Sigmoid colon (tissue), 7 donors: ENCODE measurements around the gene KRTAP9-7. TPM values are rescaled to one million over a fixed set of nuclear protein-coding genes. Genes with fewer than 3 reads are reported as not detected.

Source experiments
- DNase-seq: peaks from one replicate; pipeline ENCODE4 v3.0.0-alpha.2; 2019
- H3K27ac ChIP-seq, 4 donors: fragments of 200-600 bp; sonication (generic); one replicate each; pipeline ENCODE4 v1.5.1; 2016 to 2019; ENCODE audit warnings: mild to moderate bottlenecking in 1 of 4
- H3K27me3 ChIP-seq, 3 donors: fragments of 200-600 bp; sonication (generic); one replicate each; pipeline ENCODE4 v1.5.1; 2019; ENCODE audit warnings: mild to moderate bottlenecking in 1 of 3
- H3K36me3 ChIP-seq, 4 donors: fragments of 200-600 bp; sonication (generic); one replicate each; pipeline ENCODE4 v1.5.1; 2016 to 2019
- H3K4me1 ChIP-seq, 4 donors: fragments of 200-600 bp; sonication (generic); one replicate each; pipeline ENCODE4 v1.5.1; 2017 to 2019
- H3K4me3 ChIP-seq, 4 donors: fragments of 200-600 bp; sonication (generic); one replicate each; pipeline ENCODE4 v1.5.1; 2017 to 2019; ENCODE audit warnings: mild to moderate bottlenecking in 2 of 4, moderate library complexity in 1 of 4
- H3K9me3 ChIP-seq, 4 donors: fragments of 200-600 bp in 3 of 4; sonication (generic) in 3 of 4; one replicate each; pipeline versions ENCODE4 v1.5.1 to v1.6.1; 2013 to 2019
- EP300 ChIP-seq, 4 donors: sonication (generic); formaldehyde crosslinking; IDR thresholded peaks; one replicate each; pipeline ENCODE4 v1.6.1; 2017; ENCODE audit warnings: antibody characterized with exemption in 4 of 4
- POLR2A ChIP-seq, 2 donors: fragments of 450-650 bp; IDR thresholded peaks; one replicate each; pipeline ENCODE4 v1.6.1; 2016; ENCODE audit warnings: antibody characterized with exemption in 2 of 2, mild to moderate bottlenecking in 2 of 2, moderate library complexity in 2 of 2
- POLR2AphosphoS5 ChIP-seq, 4 donors: sonication (generic); formaldehyde crosslinking; IDR thresholded peaks; one replicate each; pipeline ENCODE4 v1.6.1; 2017; ENCODE audit warnings: antibody characterized with exemption in 4 of 4
- WGBS, 2 donors: extraction: QIAGEN DNeasy Blood & Tissue Kit; methylation state at CpG; one replicate each; pipeline ENCODE4 v1.1.7; 2013; 5-methylcytosine and 5-hydroxymethylcytosine counted together
- intact Hi-C: fragments of 100-400 bp; cut with DNase I; formaldehyde crosslinking; loops from one replicate; pipeline ENCODE4 v1.15.1; 2023
- polyA plus RNA-seq, 3 donors: library from polyadenylated mRNA; stranded (reverse); fragments of 200-250 nt; gene quantifications; one replicate each; pipeline ENCODE4 v1.2.3, GENCODE V29; 2013
- small RNA-seq, 3 donors: library from RNA; depleted of rRNA; stranded (forward); fragments of <200 nt; gene quantifications; one replicate each; pipeline ENCODE3, GENCODE V24; 2016
- total RNA-seq, 4 donors: library from RNA; depleted of rRNA; stranded (reverse); fragments of >200 nt; gene quantifications; one replicate each; pipeline ENCODE4 v1.1.0, GENCODE V29; 2016
- TF ChIP-seq, protein P1 (sequence below), 4 experiments: fragments of 450-650 bp in 3 of 4; fragments of 200-600 bp in 1 of 4; IDR thresholded peaks; one replicate each; pipeline ENCODE4 v1.5.1; 2016 to 2019; ENCODE audit warnings: antibody characterized with exemption in 4 of 4, mild to moderate bottlenecking in 3 of 4, moderate library complexity in 2 of 4
- donor health status: healthy with polysubstance abuse.
- donor health status: Bipolar disorder and iron deficiency.
- donor health status: healthy.

KRTAP9-7 gene
- total and polyA plus RNA-seq, 7 donors: not detected

DNA sequence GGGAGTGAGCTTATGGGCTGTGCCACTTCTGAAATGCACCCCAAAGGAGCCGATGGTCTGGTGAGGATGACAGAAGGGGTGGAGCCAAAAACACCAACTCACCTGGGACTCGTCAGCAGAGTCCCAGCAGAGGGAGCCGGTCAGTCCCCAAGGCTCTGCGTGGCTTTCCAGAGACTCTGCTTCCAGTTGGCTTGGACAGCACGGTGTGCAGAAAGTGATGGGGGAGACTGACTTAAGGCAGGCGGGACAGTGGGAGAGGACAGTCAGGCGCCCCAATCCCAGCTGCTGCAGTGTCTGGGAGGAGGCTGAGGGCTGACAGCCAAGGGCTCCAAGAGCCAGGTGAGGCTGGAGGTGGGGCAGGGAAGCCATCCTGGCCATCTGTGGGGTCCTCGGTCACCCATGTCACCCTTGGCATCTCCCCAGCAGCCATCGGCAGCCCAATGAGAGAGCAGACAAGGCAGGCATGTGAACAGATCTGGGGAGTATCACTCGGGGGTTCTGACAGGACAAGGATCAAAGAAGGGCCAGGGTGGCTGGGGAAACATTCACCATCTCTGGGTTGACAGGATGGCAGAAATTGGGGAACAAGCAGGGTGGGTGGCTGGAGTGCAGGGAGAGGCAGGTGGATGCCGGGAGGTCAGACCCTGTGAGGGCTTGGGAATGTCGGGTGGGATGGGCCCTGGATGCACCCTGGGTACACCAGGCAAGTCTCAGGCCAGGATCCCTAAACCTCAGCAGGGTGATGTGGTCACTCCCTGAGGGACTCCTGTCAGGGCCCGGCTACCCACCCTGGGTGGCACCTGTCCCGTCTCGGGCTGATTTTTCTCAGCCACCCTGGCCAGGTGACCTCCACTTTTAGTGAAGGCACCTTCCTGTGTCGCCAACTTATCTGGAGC, 48.9 kb downstream of the KRTAP9-7 start:
- Histone ChIP-seq H3K36me3 (no peaks in the 10 kb centered on the region), H3K4me1 (no peaks in the 10 kb centered on the region), H3K27me3 (no peaks in the 10 kb centered on the region), H3K9me3 (no peaks in the 10 kb centered on the region), H3K4me3 (no peak overlapping the region), H3K27ac (no peak overlapping the region)
- intact Hi-C loops: loop anchor here (5.0 kb wide), 1 partner anchor 417 kb away; no protein-coding TSS in a partner anchor
- TF ChIP-seq POLR2AphosphoS5 (IDR thresholded peaks at IDR 0.05) (no peak), POLR2A (IDR thresholded peaks at IDR 0.05) (no peak), EP300 (IDR thresholded peaks at IDR 0.05) (no peak)
- TF ChIP-seq, protein P1, sequence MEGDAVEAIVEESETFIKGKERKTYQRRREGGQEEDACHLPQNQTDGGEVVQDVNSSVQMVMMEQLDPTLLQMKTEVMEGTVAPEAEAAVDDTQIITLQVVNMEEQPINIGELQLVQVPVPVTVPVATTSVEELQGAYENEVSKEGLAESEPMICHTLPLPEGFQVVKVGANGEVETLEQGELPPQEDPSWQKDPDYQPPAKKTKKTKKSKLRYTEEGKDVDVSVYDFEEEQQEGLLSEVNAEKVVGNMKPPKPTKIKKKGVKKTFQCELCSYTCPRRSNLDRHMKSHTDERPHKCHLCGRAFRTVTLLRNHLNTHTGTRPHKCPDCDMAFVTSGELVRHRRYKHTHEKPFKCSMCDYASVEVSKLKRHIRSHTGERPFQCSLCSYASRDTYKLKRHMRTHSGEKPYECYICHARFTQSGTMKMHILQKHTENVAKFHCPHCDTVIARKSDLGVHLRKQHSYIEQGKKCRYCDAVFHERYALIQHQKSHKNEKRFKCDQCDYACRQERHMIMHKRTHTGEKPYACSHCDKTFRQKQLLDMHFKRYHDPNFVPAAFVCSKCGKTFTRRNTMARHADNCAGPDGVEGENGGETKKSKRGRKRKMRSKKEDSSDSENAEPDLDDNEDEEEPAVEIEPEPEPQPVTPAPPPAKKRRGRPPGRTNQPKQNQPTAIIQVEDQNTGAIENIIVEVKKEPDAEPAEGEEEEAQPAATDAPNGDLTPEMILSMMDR (IDR thresholded peaks at IDR 0.05): no peak
- no peak for DNase-seq
- WGBS, 2 donors: 53 to 72% methylated on average over 16 of the region's 16 CpGs

DNA sequence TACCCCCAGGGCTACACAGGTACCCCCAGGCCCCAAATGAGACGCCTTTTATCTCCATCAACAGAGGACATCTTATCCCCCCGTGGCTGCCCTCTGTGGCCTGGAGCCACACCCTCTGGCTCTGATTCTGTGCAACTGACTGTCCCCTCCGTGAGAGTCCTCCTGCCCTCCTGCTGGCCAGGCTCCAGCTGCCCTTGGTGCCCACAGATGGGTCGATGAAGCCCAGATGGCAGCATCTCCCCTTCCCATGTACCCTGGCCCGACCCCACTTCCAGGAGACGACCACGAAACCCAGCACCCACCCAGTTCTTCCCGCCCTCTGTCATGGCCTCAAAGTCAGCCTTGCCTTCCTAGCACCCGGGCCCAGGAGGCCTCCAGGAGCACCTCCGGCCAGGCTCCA, 49.6 kb downstream of the KRTAP9-7 start:
- no peaks in the 10 kb centered on the region for H3K9me3 ChIP-seq
- no peak for DNase-seq
- no peaks in the 10 kb centered on the region for H3K27me3 ChIP-seq
- no peak overlapping the region for H3K4me3 ChIP-seq
- intact Hi-C loops: loop anchor here (5.0 kb wide), 1 partner anchor 418 kb away; no protein-coding TSS in a partner anchor
- TF ChIP-seq, protein P1 (IDR thresholded peaks at IDR 0.05): no peak
- TF ChIP-seq POLR2AphosphoS5 (IDR thresholded peaks at IDR 0.05) (no peak), POLR2A (IDR thresholded peaks at IDR 0.05) (no peak), EP300 (IDR thresholded peaks at IDR 0.05) (no peak)
- H3K27ac ChIP-seq: no peak overlapping the region
- H3K4me1 ChIP-seq: no peaks in the 10 kb centered on the region
- H3K36me3 ChIP-seq: no peaks in the 10 kb centered on the region
- 76 to 89% methylated on average over 10 of the region's 10 CpGs for WGBS, 2 donors

DNA sequence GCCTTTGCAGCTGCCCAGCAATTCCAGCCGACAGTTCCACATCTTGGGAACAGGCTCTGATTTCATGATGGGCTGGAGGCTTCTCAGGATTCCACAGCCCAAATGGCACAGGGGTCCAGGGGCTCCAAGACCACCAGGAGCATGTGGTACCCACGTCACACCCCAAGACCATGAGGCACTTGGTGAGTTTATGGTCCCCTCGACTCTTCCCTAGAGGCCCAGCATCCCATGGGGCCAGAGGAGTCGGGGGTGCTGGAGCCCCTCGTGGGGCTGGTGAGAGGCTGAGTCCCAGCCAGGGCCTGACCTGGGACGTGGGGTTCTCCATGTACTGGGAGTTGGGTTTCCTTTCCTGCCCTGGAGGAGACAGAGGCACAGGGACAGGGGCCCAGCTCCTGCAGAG, 50.1 kb downstream of the KRTAP9-7 start:
- 86 to 87% methylated on average over 6 of the region's 6 CpGs for WGBS, 2 donors
- no peak overlapping the region for H3K4me3 ChIP-seq
- no peaks in the 10 kb centered on the region for H3K36me3 ChIP-seq
- no peaks in the 10 kb centered on the region for H3K9me3 ChIP-seq
- intact Hi-C loops: loop anchor here (5.0 kb wide), 1 partner anchor 418 kb away; no protein-coding TSS in a partner anchor
- no peaks in the 10 kb centered on the region for H3K27me3 ChIP-seq
- no peaks in the 10 kb centered on the region for H3K4me1 ChIP-seq
- DNase-seq: no peak
- TF ChIP-seq EP300 (IDR thresholded peaks at IDR 0.05) (no peak), POLR2AphosphoS5 (IDR thresholded peaks at IDR 0.05) (no peak), POLR2A (IDR thresholded peaks at IDR 0.05) (no peak)
- TF ChIP-seq, protein P1 (IDR thresholded peaks at IDR 0.05): no peak
- H3K27ac ChIP-seq: no peak overlapping the region

Small RNA genes within 50 kb of the gene (small RNA-seq; reads per million reads assigned to genes)
- gene KRTAP9-10P: 0 reads per million in 3 donors

Other genes starting within 250 kb of the KRTAP9-7 start
Only the 30 nearest of the 41 such genes appear.
- not detected for gene KRTAP4-7, start 191.5 kb upstream of the KRTAP9-7 start, total RNA-seq
- gene KRTAP4-7, start 191.5 kb upstream of the KRTAP9-7 start, polyA plus RNA-seq: not detected
- gene KRTAP4-8, start 177.6 kb upstream of the KRTAP9-7 start, total RNA-seq: not detected
- gene KRTAP4-8, start 177.6 kb upstream of the KRTAP9-7 start, polyA plus RNA-seq: not detected
- not detected for gene KRTAP4-16, start 173.5 kb upstream of the KRTAP9-7 start, total RNA-seq
- gene KRTAP4-16, start 173.5 kb upstream of the KRTAP9-7 start, polyA plus RNA-seq: not detected
- gene KRTAP4-9, start 170.3 kb upstream of the KRTAP9-7 start, total RNA-seq: not detected
- gene KRTAP4-9, start 170.3 kb upstream of the KRTAP9-7 start, polyA plus RNA-seq: not detected
- gene KRTAP4-11, start 157.3 kb upstream of the KRTAP9-7 start, total RNA-seq: not detected
- gene KRTAP4-11, start 157.3 kb upstream of the KRTAP9-7 start, polyA plus RNA-seq: not detected
- gene KRTAP4-12, start 151.5 kb upstream of the KRTAP9-7 start, total RNA-seq: not detected
- not detected for gene KRTAP4-12, start 151.5 kb upstream of the KRTAP9-7 start, polyA plus RNA-seq
- gene KRTAP4-6, start 135.2 kb upstream of the KRTAP9-7 start, total RNA-seq: not detected
- not detected for gene KRTAP4-6, start 135.2 kb upstream of the KRTAP9-7 start, polyA plus RNA-seq
- gene KRTAP4-5, start 125.9 kb upstream of the KRTAP9-7 start, total RNA-seq: not detected
- not detected for gene KRTAP4-5, start 125.9 kb upstream of the KRTAP9-7 start, polyA plus RNA-seq
- gene KRTAP4-4, start 115.0 kb upstream of the KRTAP9-7 start, total RNA-seq: not detected
- gene KRTAP4-4, start 115.0 kb upstream of the KRTAP9-7 start, polyA plus RNA-seq: not detected
- not detected for gene KRTAP4-3, start 107.5 kb upstream of the KRTAP9-7 start, total RNA-seq
- not detected for gene KRTAP4-3, start 107.5 kb upstream of the KRTAP9-7 start, polyA plus RNA-seq
- not detected for gene KRTAP4-2, start 97.5 kb upstream of the KRTAP9-7 start, total RNA-seq
- gene KRTAP4-2, start 97.5 kb upstream of the KRTAP9-7 start, polyA plus RNA-seq: not detected
- not detected for gene KRTAP4-1, start 90.8 kb upstream of the KRTAP9-7 start, total RNA-seq
- gene KRTAP4-1, start 90.8 kb upstream of the KRTAP9-7 start, polyA plus RNA-seq: 1 to 10 TPM in 1 of 3 donors, not detected in 2; 1.4 TPM
- gene KRTAP9-1, start 85.8 kb upstream of the KRTAP9-7 start, total RNA-seq: not detected
- gene KRTAP9-1, start 85.8 kb upstream of the KRTAP9-7 start, polyA plus RNA-seq: not detected
- not detected for gene KRTAP9-2, start 49.0 kb upstream of the KRTAP9-7 start, total RNA-seq
- gene KRTAP9-2, start 49.0 kb upstream of the KRTAP9-7 start, polyA plus RNA-seq: not detected
- gene KRTAP9-3, start 43.2 kb upstream of the KRTAP9-7 start, total RNA-seq: not detected
- not detected for gene KRTAP9-3, start 43.2 kb upstream of the KRTAP9-7 start, polyA plus RNA-seq
- not detected for gene KRTAP9-8, start 37.7 kb upstream of the KRTAP9-7 start, total RNA-seq
- gene KRTAP9-8, start 37.7 kb upstream of the KRTAP9-7 start, polyA plus RNA-seq: not detected
- gene KRTAP9-4, start 26.0 kb upstream of the KRTAP9-7 start, total RNA-seq: not detected
- gene KRTAP9-4, start 26.0 kb upstream of the KRTAP9-7 start, polyA plus RNA-seq: not detected
- not detected for gene KRTAP9-9, start 20.3 kb upstream of the KRTAP9-7 start, total RNA-seq
- not detected for gene KRTAP9-9, start 20.3 kb upstream of the KRTAP9-7 start, polyA plus RNA-seq
- gene KRTAP9-6, start 10.3 kb upstream of the KRTAP9-7 start, total RNA-seq: not detected
- not detected for gene KRTAP9-6, start 10.3 kb upstream of the KRTAP9-7 start, polyA plus RNA-seq
- not detected for gene KRTAP29-1, start 27.2 kb downstream of the KRTAP9-7 start, total RNA-seq
- not detected for gene KRTAP29-1, start 27.2 kb downstream of the KRTAP9-7 start, polyA plus RNA-seq
- not detected for gene KRTAP16-1, start 33.6 kb downstream of the KRTAP9-7 start, total RNA-seq
- gene KRTAP16-1, start 33.6 kb downstream of the KRTAP9-7 start, polyA plus RNA-seq: not detected
- gene KRTAP17-1, start 40.0 kb downstream of the KRTAP9-7 start, total RNA-seq: not detected
- gene KRTAP17-1, start 40.0 kb downstream of the KRTAP9-7 start, polyA plus RNA-seq: not detected
- not detected for gene KRT33A, start 75.1 kb downstream of the KRTAP9-7 start, total RNA-seq
- not detected for gene KRT33A, start 75.1 kb downstream of the KRTAP9-7 start, polyA plus RNA-seq
- not detected for gene KRT33B, start 94.1 kb downstream of the KRTAP9-7 start, total RNA-seq
- not detected for gene KRT33B, start 94.1 kb downstream of the KRTAP9-7 start, polyA plus RNA-seq
- not detected for gene KRT34, start 106.6 kb downstream of the KRTAP9-7 start, total RNA-seq
- gene KRT34, start 106.6 kb downstream of the KRTAP9-7 start, polyA plus RNA-seq: not detected
- gene KRT31, start 121.9 kb downstream of the KRTAP9-7 start, total RNA-seq: not detected
- gene KRT31, start 121.9 kb downstream of the KRTAP9-7 start, polyA plus RNA-seq: not detected
- gene KRT37, start 148.9 kb downstream of the KRTAP9-7 start, total RNA-seq: not detected
- not detected for gene KRT37, start 148.9 kb downstream of the KRTAP9-7 start, polyA plus RNA-seq
- not detected for gene KRT38, start 165.3 kb downstream of the KRTAP9-7 start, total RNA-seq
- not detected for gene KRT38, start 165.3 kb downstream of the KRTAP9-7 start, polyA plus RNA-seq
- not detected for gene KRT32, start 191.7 kb downstream of the KRTAP9-7 start, total RNA-seq
- gene KRT32, start 191.7 kb downstream of the KRTAP9-7 start, polyA plus RNA-seq: not detected
- gene KRT35, start 205.5 kb downstream of the KRTAP9-7 start, total RNA-seq: not detected
- not detected for gene KRT35, start 205.5 kb downstream of the KRTAP9-7 start, polyA plus RNA-seq